H1 (cell line): ENCODE results near the gene DENND6B. TPM values are rescaled to one million over a fixed set of nuclear protein-coding genes. Genes with fewer than 3 reads are reported as not detected.

ENCODE experiments used
- ATF3 ChIP-seq: IDR thresholded peaks from 2 replicates; pipeline ENCODE4 v1.6.1; 2011; ENCODE audit warnings: low read depth, mild to moderate bottlenecking, low read length; ENCODE audit not compliant: insufficient read depth
- BACH1 ChIP-seq: IDR thresholded peaks from 2 replicates; pipeline ENCODE4 v1.6.1; 2012; ENCODE audit warnings: low read length, improper control_type of control experiment
- CREB1 ChIP-seq: IDR thresholded peaks from 2 replicates; pipeline ENCODE4 v1.6.1; 2012; ENCODE audit warnings: inconsistent platforms
- GABPA ChIP-seq: IDR thresholded peaks from 2 replicates; pipeline ENCODE4 v1.6.1; 2011; ENCODE audit warnings: mild to moderate bottlenecking, low read length, moderate library complexity, borderline replicate concordance; ENCODE audit not compliant: insufficient read depth
- HDAC2 ChIP-seq, 2 experiments: fragments of 300-600 bp in 1 of 2; sonication (generic) in 1 of 2; IDR thresholded peaks; 2 replicates each; pipeline ENCODE4 v1.6.1; 2011 to 2012; ENCODE audit warnings: low read depth in 2 of 2, low read length in 2 of 2, mild to moderate bottlenecking in 2 of 2, moderate library complexity in 2 of 2, borderline replicate concordance in 1 of 2, inconsistent platforms in 1 of 2
- JUN ChIP-seq: IDR thresholded peaks from 2 replicates; pipeline ENCODE4 v1.6.1; 2011; ENCODE audit warnings: low read depth, mild to moderate bottlenecking, improper control_type of control experiment, low read length
- NANOG ChIP-seq: IDR thresholded peaks from 2 replicates; pipeline ENCODE4 v1.6.1; 2011; ENCODE audit warnings: low read length, low read depth, mild to moderate bottlenecking, inconsistent platforms; ENCODE audit not compliant: insufficient read depth, poor library complexity, severe bottlenecking
- POLR2AphosphoS5 ChIP-seq: IDR thresholded peaks from 2 replicates; pipeline ENCODE4 v1.6.1; 2011; ENCODE audit warnings: low read depth, low read length
- RBBP5 ChIP-seq: IDR thresholded peaks from 2 replicates; pipeline ENCODE4 v1.7.1; 2012; ENCODE audit warnings: low read depth, mild to moderate bottlenecking, inconsistent platforms, low read length, moderate library complexity, borderline replicate concordance
- RXRA ChIP-seq: IDR thresholded peaks from 2 replicates; pipeline ENCODE4 v1.6.1; 2011; ENCODE audit warnings: low read depth, mild to moderate bottlenecking, low read length, moderate library complexity; ENCODE audit not compliant: insufficient read depth
- polyA plus RNA-seq, 7 experiments: library from polyadenylated mRNA; depleted of rRNA in 3 of 7; stranded (reverse) in 5 of 7; unstranded in 2 of 7; fragments of >200 nt in 5 of 7; fragments of 200-250 nt in 2 of 7; gene quantifications; 1 replicate in 5 of 7; 2 replicates in 1 of 7; 4 replicates in 1 of 7; pipeline versions ENCODE4 v1.2.1 to v1.2.3, GENCODE V29; 2011 to 2013; ENCODE audit warnings: missing spikeins in 2 of 7, mixed read lengths in 2 of 7
- total RNA-seq: library from RNA; stranded (reverse); fragmentation: NEBNext Ultra II Directional; extraction: Animal tissue kit (Norgen Biotek cat#: 25700); gene quantifications from 2 replicates; pipeline ENCODE4 v1.2.1, GENCODE V29; 2021
- TF ChIP-seq, protein P1 (sequence below), 3 experiments: IDR thresholded peaks; 1 replicate in 2 of 3; 2 replicates in 1 of 3; pipeline versions ENCODE4 v1.5.1 to v1.6.1; 2011; ENCODE audit warnings: low read length in 3 of 3, mild to moderate bottlenecking in 3 of 3, inconsistent platforms in 2 of 3, low read depth in 1 of 3, moderate library complexity in 1 of 3; ENCODE audit not compliant: insufficient read depth in 1 of 3; ENCODE audit errors: control extremely low read depth in 1 of 3

DENND6B gene
- total and polyA plus RNA-seq, 2 of the 8 experiments (the other 6 are each of a cell fraction or from before 2014, with no cell fraction given) = 1.1 to 1.9 TPM

DNA sequence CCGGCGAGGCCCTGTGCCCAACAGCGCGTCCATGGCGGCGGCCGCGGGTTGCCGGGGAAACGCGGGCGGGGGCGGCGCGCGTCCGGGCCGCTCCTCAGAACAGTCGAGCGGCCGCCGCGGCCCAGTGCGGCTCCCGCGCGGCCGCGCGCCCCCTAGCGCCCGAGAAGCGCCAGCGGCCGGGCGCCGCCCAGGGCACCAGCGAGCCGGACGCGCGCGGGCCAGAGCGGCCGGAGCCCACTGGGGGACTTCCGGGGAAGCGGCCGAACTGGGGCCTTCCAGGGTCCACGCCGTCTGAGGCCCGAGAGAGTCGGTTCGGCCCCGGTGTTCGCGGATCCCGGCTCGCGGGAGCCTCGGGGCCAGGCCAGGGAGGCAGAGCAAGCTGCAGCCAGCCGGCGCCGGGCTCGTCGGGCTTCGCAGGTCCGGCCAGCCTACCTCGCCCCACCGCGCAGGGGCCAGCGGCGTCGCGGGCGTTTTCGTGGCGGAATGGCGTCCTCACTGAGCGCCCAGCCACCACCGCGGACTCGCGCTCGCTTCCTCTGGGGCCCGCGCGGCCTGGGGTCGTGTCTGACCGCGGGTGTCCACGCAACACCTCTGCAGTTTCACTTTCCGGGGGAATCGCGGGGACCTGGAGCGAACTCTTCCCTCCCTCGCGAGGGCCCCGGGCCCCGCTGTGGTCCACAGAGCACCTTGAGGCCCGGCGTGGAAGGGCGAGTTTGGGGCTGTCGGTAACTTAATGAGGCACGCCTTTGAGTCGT is at the start of gene DENND6B (continued):
- TF ChIP-seq ATF3 (no peak), NANOG (no peak), GABPA (peak; percentile 68; the same call in 1 of the 2 replicates), HDAC2 (IDR thresholded peaks at IDR 0.05; ENCODE audit: borderline replicate concordance in 1 of 2, low read depth in 2 of 2, low read length in 2 of 2) (peak in 1 of 2 experiments; percentile 71; a peak in 1 of 4 replicates), BACH1 (peak; percentile 82; the same call in 1 of the 2 replicates), CREB1 (no peak), RBBP5 (no peak), RXRA (no peak), JUN (no peak), POLR2AphosphoS5 (no peak)
- TF ChIP-seq, protein P1, sequence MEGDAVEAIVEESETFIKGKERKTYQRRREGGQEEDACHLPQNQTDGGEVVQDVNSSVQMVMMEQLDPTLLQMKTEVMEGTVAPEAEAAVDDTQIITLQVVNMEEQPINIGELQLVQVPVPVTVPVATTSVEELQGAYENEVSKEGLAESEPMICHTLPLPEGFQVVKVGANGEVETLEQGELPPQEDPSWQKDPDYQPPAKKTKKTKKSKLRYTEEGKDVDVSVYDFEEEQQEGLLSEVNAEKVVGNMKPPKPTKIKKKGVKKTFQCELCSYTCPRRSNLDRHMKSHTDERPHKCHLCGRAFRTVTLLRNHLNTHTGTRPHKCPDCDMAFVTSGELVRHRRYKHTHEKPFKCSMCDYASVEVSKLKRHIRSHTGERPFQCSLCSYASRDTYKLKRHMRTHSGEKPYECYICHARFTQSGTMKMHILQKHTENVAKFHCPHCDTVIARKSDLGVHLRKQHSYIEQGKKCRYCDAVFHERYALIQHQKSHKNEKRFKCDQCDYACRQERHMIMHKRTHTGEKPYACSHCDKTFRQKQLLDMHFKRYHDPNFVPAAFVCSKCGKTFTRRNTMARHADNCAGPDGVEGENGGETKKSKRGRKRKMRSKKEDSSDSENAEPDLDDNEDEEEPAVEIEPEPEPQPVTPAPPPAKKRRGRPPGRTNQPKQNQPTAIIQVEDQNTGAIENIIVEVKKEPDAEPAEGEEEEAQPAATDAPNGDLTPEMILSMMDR (IDR thresholded peaks at IDR 0.05; ENCODE audit: control extremely low read depth in 1 of 3, insufficient read depth in 1 of 3, low read depth in 1 of 3, low read length in 3 of 3) = peak; percentile 56 to 90 (median 59)
